ENCODE measurements around the gene ROR2. TPM values are rescaled to one million over a fixed set of nuclear protein-coding genes. Genes with fewer than 3 reads are reported as not detected.

Gene ROR2
- total RNA-seq, 4 donors from 2014 or later: 0.70 to 9.9 (median 4.1) TPM

DNA sequence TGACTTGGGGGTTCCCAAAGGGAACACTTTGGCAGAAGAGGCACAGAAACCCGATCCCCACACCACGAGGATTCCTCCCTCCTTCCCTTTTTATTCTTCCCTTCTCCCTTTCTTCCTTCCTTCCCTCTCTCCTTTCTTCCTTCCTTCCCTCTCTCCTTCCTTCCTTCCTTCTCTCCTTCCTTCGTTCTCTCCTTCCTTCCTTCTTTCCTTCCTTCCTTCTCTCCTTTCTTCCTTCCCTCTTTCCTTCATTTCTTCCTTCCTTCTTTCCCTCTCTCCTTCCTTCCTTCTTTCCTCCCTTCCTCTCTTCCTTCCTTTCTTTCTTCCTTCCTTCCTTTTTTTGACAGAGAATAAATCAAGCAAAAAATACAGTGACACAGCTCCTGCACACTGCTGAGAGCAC, 358.4 kb downstream of the ROR2 start:
- no peak for DNase-seq
- no peaks in the 10 kb centered on the region for H3K36me3 ChIP-seq
- H3K27ac ChIP-seq: no peak overlapping the region
- TF ChIP-seq, protein P1, sequence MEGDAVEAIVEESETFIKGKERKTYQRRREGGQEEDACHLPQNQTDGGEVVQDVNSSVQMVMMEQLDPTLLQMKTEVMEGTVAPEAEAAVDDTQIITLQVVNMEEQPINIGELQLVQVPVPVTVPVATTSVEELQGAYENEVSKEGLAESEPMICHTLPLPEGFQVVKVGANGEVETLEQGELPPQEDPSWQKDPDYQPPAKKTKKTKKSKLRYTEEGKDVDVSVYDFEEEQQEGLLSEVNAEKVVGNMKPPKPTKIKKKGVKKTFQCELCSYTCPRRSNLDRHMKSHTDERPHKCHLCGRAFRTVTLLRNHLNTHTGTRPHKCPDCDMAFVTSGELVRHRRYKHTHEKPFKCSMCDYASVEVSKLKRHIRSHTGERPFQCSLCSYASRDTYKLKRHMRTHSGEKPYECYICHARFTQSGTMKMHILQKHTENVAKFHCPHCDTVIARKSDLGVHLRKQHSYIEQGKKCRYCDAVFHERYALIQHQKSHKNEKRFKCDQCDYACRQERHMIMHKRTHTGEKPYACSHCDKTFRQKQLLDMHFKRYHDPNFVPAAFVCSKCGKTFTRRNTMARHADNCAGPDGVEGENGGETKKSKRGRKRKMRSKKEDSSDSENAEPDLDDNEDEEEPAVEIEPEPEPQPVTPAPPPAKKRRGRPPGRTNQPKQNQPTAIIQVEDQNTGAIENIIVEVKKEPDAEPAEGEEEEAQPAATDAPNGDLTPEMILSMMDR (IDR thresholded peaks at IDR 0.05): no peak
- no peak for TF ChIP-seq POLR2A (IDR thresholded peaks at IDR 0.05)
- no peak overlapping the region for H3K4me3 ChIP-seq
- H3K4me1 ChIP-seq: no peaks in the 10 kb centered on the region
- no peaks in the 10 kb centered on the region for H3K27me3 ChIP-seq
- H3K9me3 ChIP-seq: no peaks in the 10 kb centered on the region

DNA sequence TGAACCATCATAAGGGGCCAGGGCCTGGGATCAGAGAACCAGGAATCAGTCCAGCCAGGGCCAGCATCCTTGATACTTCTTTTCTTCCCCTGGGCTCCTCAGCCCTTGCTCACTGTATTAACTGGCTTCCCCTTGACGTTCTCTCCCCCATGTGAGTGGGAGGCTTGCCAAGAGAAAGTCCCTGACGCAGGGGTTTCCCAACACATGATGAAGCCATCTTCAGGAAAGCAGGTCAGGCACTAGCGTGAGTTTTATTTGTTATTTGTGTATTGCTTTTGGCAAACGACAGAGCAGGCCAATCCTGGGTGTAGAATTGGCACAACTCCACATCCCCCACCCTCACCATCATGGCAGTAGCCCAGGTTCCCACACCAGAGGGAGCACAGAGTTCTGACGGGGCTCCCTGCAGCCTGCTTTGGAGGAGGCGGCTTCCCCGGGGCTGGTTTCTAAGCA, 360.9 kb downstream of the ROR2 start:
- no peaks in the 10 kb centered on the region for H3K27me3 ChIP-seq
- no peaks in the 10 kb centered on the region for H3K36me3 ChIP-seq
- peak in 1 of 3 donors; percentile 50 for DNase-seq
- no peaks in the 10 kb centered on the region for H3K9me3 ChIP-seq
- H3K4me3 ChIP-seq: no peak overlapping the region
- H3K27ac ChIP-seq: no peak overlapping the region
- TF ChIP-seq, protein P1 (IDR thresholded peaks at IDR 0.05): no peak
- no peak for TF ChIP-seq POLR2A (IDR thresholded peaks at IDR 0.05)
- H3K4me1 ChIP-seq: no peaks in the 10 kb centered on the region

DNA sequence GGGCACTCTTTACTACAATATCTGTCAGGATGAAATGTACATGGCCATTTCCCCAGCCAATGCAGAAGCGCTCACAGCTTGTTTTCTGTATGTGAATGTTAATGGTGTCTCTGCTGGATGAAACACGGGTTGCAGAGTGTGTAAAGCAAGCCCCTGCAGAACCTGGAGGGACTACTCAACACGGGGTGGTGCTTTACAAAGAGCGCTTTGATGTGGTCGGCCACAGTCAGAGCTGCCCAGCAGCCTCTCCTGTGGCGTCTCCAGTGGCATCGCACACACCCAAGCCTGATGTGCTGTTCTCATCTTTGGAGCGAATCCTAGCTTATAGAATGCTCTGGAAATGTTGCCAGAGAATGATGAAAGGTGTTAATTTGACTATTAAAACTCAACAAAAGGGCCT, 363.7 kb downstream of the ROR2 start:
- H3K4me1 ChIP-seq: no peaks in the 10 kb centered on the region
- no peaks in the 10 kb centered on the region for H3K9me3 ChIP-seq
- no peaks in the 10 kb centered on the region for H3K36me3 ChIP-seq
- TF ChIP-seq POLR2A (IDR thresholded peaks at IDR 0.05): no peak
- TF ChIP-seq, protein P1 (IDR thresholded peaks at IDR 0.05): no peak
- H3K4me3 ChIP-seq: no peak overlapping the region
- no peaks in the 10 kb centered on the region for H3K27me3 ChIP-seq
- H3K27ac ChIP-seq: no peak overlapping the region
- no peak for DNase-seq

DNA sequence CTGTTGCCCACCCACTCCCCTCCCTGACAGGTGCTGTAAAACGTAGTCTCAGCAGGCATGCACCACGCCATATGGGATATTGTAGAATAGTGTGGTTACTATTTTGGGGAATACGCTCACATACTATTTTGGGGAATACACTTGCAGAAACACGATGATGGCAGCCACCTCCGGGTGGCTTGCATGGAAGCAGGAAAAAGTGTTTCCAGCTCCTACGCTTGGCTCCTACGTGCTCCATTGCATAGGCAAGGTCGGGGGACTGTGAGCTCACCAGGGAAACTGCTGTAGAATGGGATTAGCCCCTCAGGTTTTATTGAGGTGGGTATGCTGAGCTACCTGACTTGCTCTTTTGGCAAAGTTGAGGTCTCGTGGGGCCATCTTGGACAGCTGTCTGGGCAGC, 366.1 kb downstream of the ROR2 start:
- no peaks in the 10 kb centered on the region for H3K27me3 ChIP-seq
- no peaks in the 10 kb centered on the region for H3K4me1 ChIP-seq
- H3K9me3 ChIP-seq: no peaks in the 10 kb centered on the region
- H3K4me3 ChIP-seq: no peak overlapping the region
- H3K36me3 ChIP-seq: no peaks in the 10 kb centered on the region
- H3K27ac ChIP-seq: no peak overlapping the region
- no peak for DNase-seq
- TF ChIP-seq, protein P1 (IDR thresholded peaks at IDR 0.05): no peak
- no peak for TF ChIP-seq POLR2A (IDR thresholded peaks at IDR 0.05)

DNA sequence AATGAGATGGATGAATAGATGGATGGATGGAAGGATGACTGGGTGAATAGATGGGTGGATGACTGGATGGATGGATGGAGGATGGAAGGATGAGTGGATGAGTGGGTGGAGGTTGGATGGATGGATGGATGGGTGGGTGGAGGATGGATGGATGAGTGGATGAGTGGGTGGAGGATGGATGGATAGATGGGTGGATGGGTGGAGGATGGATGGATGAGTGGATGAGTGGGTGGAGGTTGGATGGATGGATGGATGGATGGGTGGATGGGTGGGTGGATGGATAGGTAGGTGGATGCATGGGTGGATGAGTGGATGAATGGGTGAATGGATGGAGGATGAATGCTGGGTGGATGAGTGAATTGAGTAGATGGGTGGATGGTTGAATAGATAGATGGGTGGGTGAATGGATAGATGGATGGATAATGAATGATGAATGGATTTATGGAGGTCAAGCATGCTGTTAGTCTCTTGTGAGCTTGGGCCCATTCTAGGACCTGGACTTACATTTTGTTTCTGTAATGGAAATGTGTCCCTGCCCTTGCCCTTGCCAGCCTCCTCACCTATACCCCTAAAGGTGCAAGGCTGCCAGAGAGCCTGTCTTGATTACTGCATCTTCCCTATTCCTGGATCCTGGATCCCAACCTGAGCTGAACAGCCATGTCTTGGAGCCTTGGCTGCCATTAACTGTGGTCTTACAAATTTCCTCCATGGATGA, 366.7 kb downstream of the ROR2 start:
- TF ChIP-seq, protein P1 (IDR thresholded peaks at IDR 0.05): no peak
- no peak for TF ChIP-seq POLR2A (IDR thresholded peaks at IDR 0.05)
- no peak for DNase-seq
- no peaks in the 10 kb centered on the region for H3K4me1 ChIP-seq
- H3K9me3 ChIP-seq: no peaks in the 10 kb centered on the region
- no peak overlapping the region for H3K4me3 ChIP-seq
- H3K36me3 ChIP-seq: no peaks in the 10 kb centered on the region
- no peaks in the 10 kb centered on the region for H3K27me3 ChIP-seq
- H3K27ac ChIP-seq: no peak overlapping the region

Measured in Peyer's patch (tissue), 4 donors.